Hepatocyte (in vitro differentiated cells): Measurements from ENCODE around the gene TGIF2.

Source experiments
- EZH2 ChIP-seq: fragments of 200-600 bp; sonication (generic); IDR thresholded peaks from 2 replicates; pipeline ENCODE4 v1.6.1; 2016; ENCODE audit warnings: antibody characterized with exemption, mild to moderate bottlenecking, borderline replicate concordance
- EZH2phosphoT487 ChIP-seq: fragments of 200-600 bp; sonication (generic); IDR thresholded peaks from one replicate; pipeline ENCODE4 v1.6.1; 2018; ENCODE audit warnings: antibody characterized with exemption, mild to moderate bottlenecking, low read depth, moderate library complexity; ENCODE audit not compliant: unreplicated experiment, severe bottlenecking
- TF ChIP-seq, protein P1 (sequence below): fragments of 200-600 bp; sonication (generic); IDR thresholded peaks from 2 replicates; pipeline ENCODE4 v1.5.1; 2016; ENCODE audit warnings: antibody characterized with exemption, mild to moderate bottlenecking; ENCODE audit not compliant: poor library complexity

DNA sequence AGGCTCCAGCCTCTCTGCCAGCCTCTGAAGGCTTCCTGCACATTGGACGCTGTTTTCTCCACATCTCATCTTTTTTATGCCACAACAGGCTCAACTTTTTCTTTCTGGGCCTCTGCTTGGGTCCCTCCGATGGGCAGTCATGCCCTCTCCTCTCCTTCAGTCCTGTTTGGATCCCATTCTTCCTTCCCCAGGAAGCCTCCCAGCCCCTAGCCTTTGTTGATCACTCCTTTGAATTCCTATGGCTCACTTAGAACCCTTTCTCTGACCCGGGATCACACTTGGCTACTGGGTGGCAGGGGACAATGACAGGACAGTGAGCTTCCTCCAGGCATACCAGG, 68.1 kb downstream of the TGIF2 start:
- TF ChIP-seq, protein P1, sequence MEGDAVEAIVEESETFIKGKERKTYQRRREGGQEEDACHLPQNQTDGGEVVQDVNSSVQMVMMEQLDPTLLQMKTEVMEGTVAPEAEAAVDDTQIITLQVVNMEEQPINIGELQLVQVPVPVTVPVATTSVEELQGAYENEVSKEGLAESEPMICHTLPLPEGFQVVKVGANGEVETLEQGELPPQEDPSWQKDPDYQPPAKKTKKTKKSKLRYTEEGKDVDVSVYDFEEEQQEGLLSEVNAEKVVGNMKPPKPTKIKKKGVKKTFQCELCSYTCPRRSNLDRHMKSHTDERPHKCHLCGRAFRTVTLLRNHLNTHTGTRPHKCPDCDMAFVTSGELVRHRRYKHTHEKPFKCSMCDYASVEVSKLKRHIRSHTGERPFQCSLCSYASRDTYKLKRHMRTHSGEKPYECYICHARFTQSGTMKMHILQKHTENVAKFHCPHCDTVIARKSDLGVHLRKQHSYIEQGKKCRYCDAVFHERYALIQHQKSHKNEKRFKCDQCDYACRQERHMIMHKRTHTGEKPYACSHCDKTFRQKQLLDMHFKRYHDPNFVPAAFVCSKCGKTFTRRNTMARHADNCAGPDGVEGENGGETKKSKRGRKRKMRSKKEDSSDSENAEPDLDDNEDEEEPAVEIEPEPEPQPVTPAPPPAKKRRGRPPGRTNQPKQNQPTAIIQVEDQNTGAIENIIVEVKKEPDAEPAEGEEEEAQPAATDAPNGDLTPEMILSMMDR: no peak
- TF ChIP-seq EZH2: no peak
- TF ChIP-seq EZH2phosphoT487: no peak
